IMR-90 (cell line): ENCODE results near the gene DEGS2. TPM values are rescaled to one million over a fixed set of nuclear protein-coding genes. Genes with fewer than 3 reads are reported as not detected.

Source experiments
- ATAC-seq: fragments of 200-7000 bp; cut with Tn5 transposase; 2 replicates; pipeline ENCODE4 v1.9.1; 2020; ENCODE audit warnings: low read depth, mild to moderate bottlenecking, moderate library complexity
- BruUV-seq: library from RNA; stranded (reverse); fragments of 400-500 nt; replicated peaks from 2 replicates; lab custom pipeline; 2021; lab: Mats Ljungman, UMichigan
- CTCF ChIA-PET: fragments of 300-600 bp; formaldehyde crosslinking; extraction: SDS; loops from one replicate; lab custom pipeline; 2021; ENCODE audit warnings: antibody characterized with exemption; lab: Yijun Ruan, JAX
- POLR2A ChIA-PET: fragments of 300-600 bp; sonication (Branson Sonifier 250); formaldehyde crosslinking; loops from one replicate; lab custom pipeline; 2022; ENCODE audit warnings: antibody characterized with exemption; ENCODE audit not compliant: unreplicated experiment; lab: Charles Lee
- DNase-seq: peaks from one replicate; pipeline ENCODE4 v3.0.0; 2013
- H2AFZ ChIP-seq: replicated peaks from 2 replicates; pipeline ENCODE3; 2013; ENCODE audit warnings: low read length, mild to moderate bottlenecking; ENCODE audit not compliant: poor library complexity
- H2AK5ac ChIP-seq: 2 replicates; pipeline ENCODE4 v1.6.1; 2013; ENCODE audit warnings: low read depth, low read length, inconsistent platforms
- H2AK9ac ChIP-seq: replicated peaks from 2 replicates; pipeline ENCODE3; 2013; ENCODE audit warnings: mild to moderate bottlenecking, low read depth, low read length, moderate library complexity; ENCODE audit not compliant: poor library complexity
- H2BK120ac ChIP-seq: 2 replicates; pipeline ENCODE4 v1.6.1; 2013; ENCODE audit warnings: low read depth, low read length, inconsistent platforms
- H2BK15ac ChIP-seq: 3 replicates; pipeline ENCODE4 v1.6.1; 2013; ENCODE audit warnings: low read depth, low read length, inconsistent platforms
- H2BK20ac ChIP-seq: 2 replicates; pipeline ENCODE4 v1.6.1; 2013; ENCODE audit warnings: low read depth, mild to moderate bottlenecking, inconsistent platforms, low read length, moderate library complexity
- H2BK5ac ChIP-seq: 2 replicates; pipeline ENCODE4 v1.6.1; 2013; ENCODE audit warnings: mild to moderate bottlenecking, low read depth, low read length, inconsistent platforms; ENCODE audit not compliant: poor library complexity, severe bottlenecking
- H3K14ac ChIP-seq: replicated peaks from 2 replicates; pipeline ENCODE4 v1.6.1; 2013; ENCODE audit warnings: low read depth, low read length, inconsistent platforms
- H3K18ac ChIP-seq: 2 replicates; pipeline ENCODE4 v1.6.1; 2013; ENCODE audit warnings: low read depth, low read length, control low read depth
- H3K23ac ChIP-seq: 2 replicates; pipeline ENCODE4 v1.6.1; 2013; ENCODE audit warnings: low read depth, low read length, inconsistent platforms
- H3K27ac ChIP-seq: 2 replicates; pipeline ENCODE4 v1.5.1; 2013; ENCODE audit warnings: mild to moderate bottlenecking, control low read depth, low read length; ENCODE audit not compliant: insufficient read depth
- H3K27me3 ChIP-seq: 2 replicates; pipeline ENCODE4 v1.6.1; 2013; ENCODE audit warnings: low read length; ENCODE audit not compliant: control insufficient read depth, insufficient read depth
- H3K36me3 ChIP-seq: 2 replicates; pipeline ENCODE4 v1.6.1; 2013; ENCODE audit warnings: low read length, mixed read lengths; ENCODE audit not compliant: control insufficient read depth, insufficient read depth
- H3K4ac ChIP-seq: 2 replicates; pipeline ENCODE4 v1.6.1; 2013; ENCODE audit warnings: low read depth, low read length, inconsistent platforms
- H3K4me1 ChIP-seq: 2 replicates; pipeline ENCODE4 v1.6.1; 2013; ENCODE audit warnings: low read length, mixed read lengths; ENCODE audit not compliant: control insufficient read depth, insufficient read depth
- H3K4me2 ChIP-seq: 2 replicates; pipeline ENCODE4 v1.6.1; 2013; ENCODE audit warnings: low read depth, mild to moderate bottlenecking, control low read depth, low read length, moderate library complexity
- H3K4me3 ChIP-seq: 2 replicates; pipeline ENCODE4 v1.5.1; 2013; ENCODE audit warnings: low read depth, mild to moderate bottlenecking, control low read depth, low read length, moderate library complexity; ENCODE audit not compliant: insufficient read depth
- H3K56ac ChIP-seq: 2 replicates; pipeline ENCODE4 v1.6.1; 2013; ENCODE audit warnings: low read length, inconsistent platforms; ENCODE audit not compliant: insufficient read depth; ENCODE audit errors: extremely low read depth
- H3K79me1 ChIP-seq, 2 experiments: 2 replicates each; pipeline ENCODE4 v1.6.1; 2013; ENCODE audit warnings: low read length in 2 of 2, inconsistent platforms in 1 of 2, low read depth in 1 of 2
- H3K9ac ChIP-seq: 2 replicates; pipeline ENCODE4 v1.6.1; 2013; ENCODE audit warnings: low read depth, low read length, control low read depth
- H3K9me1 ChIP-seq: 2 replicates; pipeline ENCODE4 v1.6.1; 2013; ENCODE audit warnings: low read length, inconsistent platforms; ENCODE audit not compliant: insufficient read depth
- H3K9me3 ChIP-seq: 2 replicates; pipeline ENCODE4 v1.6.1; 2013; ENCODE audit warnings: low read length; ENCODE audit not compliant: control insufficient read depth, insufficient read depth
- H4K20me1 ChIP-seq: 2 replicates; pipeline ENCODE4 v1.6.1; 2013; ENCODE audit warnings: low read length, inconsistent platforms; ENCODE audit not compliant: insufficient read depth
- H4K5ac ChIP-seq: 2 replicates; pipeline ENCODE4 v1.6.1; 2013; ENCODE audit warnings: mild to moderate bottlenecking, low read depth, low read length, control low read depth
- H4K8ac ChIP-seq, 2 experiments: 2 replicates each; pipeline ENCODE4 v1.6.1; 2013; ENCODE audit warnings: low read depth in 2 of 2, low read length in 2 of 2, control low read depth in 1 of 2, inconsistent platforms in 1 of 2
- H4K91ac ChIP-seq: 2 replicates; pipeline ENCODE4 v1.6.1; 2013; ENCODE audit warnings: low read depth, low read length, inconsistent platforms; ENCODE audit not compliant: insufficient read depth
- CHD1 ChIP-seq: IDR thresholded peaks from 2 replicates; pipeline ENCODE4 v1.6.1; 2012; ENCODE audit warnings: low read depth, low read length, improper control_type of control experiment
- FOS ChIP-seq: fragments of 150-350 bp; IDR thresholded peaks from 2 replicates; pipeline ENCODE4 v1.6.1; 2016; ENCODE audit warnings: low read depth, low read length
- MAFK ChIP-seq: IDR thresholded peaks from 2 replicates; pipeline ENCODE4 v1.6.1; 2012; ENCODE audit warnings: low read depth, low read length, improper control_type of control experiment
- MAZ ChIP-seq: IDR thresholded peaks from 2 replicates; pipeline ENCODE4 v1.6.1; 2012; ENCODE audit warnings: low read depth, mild to moderate bottlenecking, low read length, improper control_type of control experiment, moderate library complexity, borderline replicate concordance
- MXI1 ChIP-seq: IDR thresholded peaks from 2 replicates; pipeline ENCODE4 v1.6.1; 2012; ENCODE audit warnings: low read depth, mild to moderate bottlenecking, low read length, moderate library complexity, borderline replicate concordance
- NFE2L2 ChIP-seq: fragments of 150-350 bp; IDR thresholded peaks from 2 replicates; pipeline ENCODE4 v1.6.1; 2016; ENCODE audit warnings: low read depth, mild to moderate bottlenecking, low read length
- RAD21 ChIP-seq: IDR thresholded peaks from 2 replicates; pipeline ENCODE4 v1.6.1; 2012; ENCODE audit warnings: low read length, improper control_type of control experiment
- RFX5 ChIP-seq: IDR thresholded peaks from 2 replicates; pipeline ENCODE4 v1.8.0; 2012; ENCODE audit warnings: low read depth, mild to moderate bottlenecking, low read length, moderate library complexity
- SMC3 ChIP-seq: fragments of 150-350 bp; IDR thresholded peaks from 2 replicates; pipeline ENCODE4 v1.6.1; 2016; ENCODE audit warnings: low read depth, mild to moderate bottlenecking, antibody characterized with exemption, low read length, moderate library complexity
- WGBS, 2 experiments: methylation state at CpG; one replicate each; pipeline versions ENCODE4 v1.1.5 to v1.1.7; 2013; ENCODE audit warnings: missing lambda C conversion rate in 2 of 2; ENCODE audit not compliant: insufficient read length in 1 of 2; ENCODE audit errors: extremely low coverage in 2 of 2; 5-methylcytosine and 5-hydroxymethylcytosine counted together
- dilution Hi-C: fragments of 300-500 bp; cut with HindIII; formaldehyde crosslinking; loops from one replicate; pipeline ENCODE4 v1.14.3; 2018; ENCODE audit warnings: low sequenced_read_pairs; ENCODE audit not compliant: unreplicated experiment
- in situ Hi-C: fragments of 300-500 bp; cut with MboI; formaldehyde crosslinking; loops from 3 replicates; pipeline ENCODE4 v1.14.3; 2019; ENCODE audit warnings: low sequenced_read_pairs, inconsistent platforms, mixed read lengths
- intact Hi-C: fragments of 100-400 bp; cut with micrococcal nuclease; formaldehyde crosslinking; loops from 2 replicates; pipeline ENCODE4 v1.10.0; 2022
- polyA plus RNA-seq, 3 experiments: library from polyadenylated mRNA; depleted of rRNA; stranded (reverse); fragments of >200 nt; gene quantifications; 2 replicates each; pipeline ENCODE4 v1.2.3, GENCODE V29; 2012; ENCODE audit warnings: low replicate concordance in 1 of 3
- total RNA-seq: library from RNA; depleted of rRNA; stranded (reverse); fragments of >200 nt; gene quantifications from 2 replicates; pipeline ENCODE4 v1.2.3, GENCODE V29; 2012
- TF ChIP-seq, protein P1 (sequence below): fragments of 150-350 bp; IDR thresholded peaks from 2 replicates; pipeline ENCODE4 v1.6.1; 2017; ENCODE audit warnings: mild to moderate bottlenecking, antibody characterized with exemption, low read length, low read depth
- TF ChIP-seq, protein P2 (sequence below): fragments of 150-350 bp; IDR thresholded peaks from 2 replicates; pipeline ENCODE4 v1.6.1; 2016; ENCODE audit warnings: low read depth, mild to moderate bottlenecking, low read length, moderate library complexity, borderline replicate concordance

The DEGS2 gene
- total and polyA plus RNA-seq, 2 of the 4 experiments (the other 2 are of a cell fraction): not detected

DNA sequence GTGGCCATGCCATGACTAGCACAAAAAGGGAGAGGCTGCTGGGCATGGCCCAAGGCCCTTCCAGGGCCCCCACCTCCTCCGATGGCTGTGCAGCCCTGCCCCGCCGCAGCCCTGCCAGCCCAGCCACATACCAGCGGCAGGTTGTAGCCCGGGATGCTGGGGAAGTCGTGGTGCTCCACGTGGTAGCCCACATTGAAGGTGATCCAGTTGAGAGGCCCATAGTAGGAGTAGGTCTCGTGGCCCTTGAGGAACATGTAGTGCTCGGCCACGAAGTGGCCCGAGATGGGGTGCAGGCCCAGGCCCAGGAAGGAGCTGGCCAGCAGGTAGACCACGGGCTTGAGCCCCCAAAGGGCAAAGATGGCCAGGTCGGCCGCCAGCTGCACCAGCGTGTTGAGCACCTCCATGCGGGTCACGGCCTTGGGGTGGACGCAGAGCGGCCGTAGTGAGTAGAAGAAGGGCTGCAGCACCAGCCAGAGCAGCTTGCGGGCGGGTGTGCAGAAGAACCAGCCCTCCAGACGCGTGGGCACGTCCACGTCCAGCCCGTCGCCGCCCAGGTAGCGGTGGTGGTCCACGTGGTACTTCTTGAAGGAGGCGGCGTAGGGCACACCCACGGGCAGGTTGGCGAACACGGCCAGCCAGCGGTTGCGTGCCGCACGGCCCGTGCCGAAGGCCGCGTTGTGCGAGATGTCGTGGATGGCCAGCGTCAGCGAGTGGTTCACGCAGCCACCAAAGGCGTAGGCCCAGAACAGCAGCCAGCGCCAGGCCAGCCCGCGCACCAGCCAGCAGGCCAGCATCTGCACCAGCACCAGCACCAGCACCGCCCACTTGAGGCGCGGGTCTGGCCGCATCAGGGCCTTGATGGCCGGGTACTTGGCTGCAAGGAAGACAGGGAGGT, 10.4 kb downstream of the DEGS2 start:
- Histone ChIP-seq H4K8ac (no peak overlapping the region), H2BK15ac (no peak overlapping the region), H3K23ac (no peak overlapping the region), H4K20me1 (no peaks in the 10 kb centered on the region), H2AFZ (no peak overlapping the region), H3K4ac (no peak overlapping the region), H3K9me1 (no peaks in the 10 kb centered on the region), H3K79me1 (no peaks in the 10 kb centered on the region), H3K9me3 (no peaks in the 10 kb centered on the region; the same call in 1 of the 2 replicates), H3K9ac (no peak overlapping the region), H4K5ac (no peak overlapping the region), H3K56ac (no peak overlapping the region), H4K91ac (no peak overlapping the region), H3K4me2 (no peak overlapping the region), H3K14ac (no peak overlapping the region), H2BK120ac (no peak overlapping the region), H3K18ac (no peak overlapping the region), H3K4me3 (no peak overlapping the region), H2AK9ac (no peak overlapping the region), H2AK5ac (no peak overlapping the region), H3K4me1 (no peaks in the 10 kb centered on the region), H2BK5ac (no peak overlapping the region), H3K36me3 (no peaks in the 10 kb centered on the region), H3K27ac (no peak overlapping the region), H3K27me3 (no peaks in the 10 kb centered on the region; the same call in 1 of the 2 replicates), H2BK20ac (no peak overlapping the region)
- in situ Hi-C loops: no loop called here
- ATAC-seq (no peak), DNase-seq (no peak)
- TF ChIP-seq RFX5: no peak
- TF ChIP-seq MAZ: no peak
- TF ChIP-seq CHD1: no peak
- no peak for TF ChIP-seq FOS
- TF ChIP-seq, protein P1, sequence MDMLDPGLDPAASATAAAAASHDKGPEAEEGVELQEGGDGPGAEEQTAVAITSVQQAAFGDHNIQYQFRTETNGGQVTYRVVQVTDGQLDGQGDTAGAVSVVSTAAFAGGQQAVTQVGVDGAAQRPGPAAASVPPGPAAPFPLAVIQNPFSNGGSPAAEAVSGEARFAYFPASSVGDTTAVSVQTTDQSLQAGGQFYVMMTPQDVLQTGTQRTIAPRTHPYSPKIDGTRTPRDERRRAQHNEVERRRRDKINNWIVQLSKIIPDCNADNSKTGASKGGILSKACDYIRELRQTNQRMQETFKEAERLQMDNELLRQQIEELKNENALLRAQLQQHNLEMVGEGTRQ: no peak
- no peak for TF ChIP-seq MAFK
- TF ChIP-seq NFE2L2: no peak
- TF ChIP-seq MXI1: no peak
- TF ChIP-seq, protein P2, sequence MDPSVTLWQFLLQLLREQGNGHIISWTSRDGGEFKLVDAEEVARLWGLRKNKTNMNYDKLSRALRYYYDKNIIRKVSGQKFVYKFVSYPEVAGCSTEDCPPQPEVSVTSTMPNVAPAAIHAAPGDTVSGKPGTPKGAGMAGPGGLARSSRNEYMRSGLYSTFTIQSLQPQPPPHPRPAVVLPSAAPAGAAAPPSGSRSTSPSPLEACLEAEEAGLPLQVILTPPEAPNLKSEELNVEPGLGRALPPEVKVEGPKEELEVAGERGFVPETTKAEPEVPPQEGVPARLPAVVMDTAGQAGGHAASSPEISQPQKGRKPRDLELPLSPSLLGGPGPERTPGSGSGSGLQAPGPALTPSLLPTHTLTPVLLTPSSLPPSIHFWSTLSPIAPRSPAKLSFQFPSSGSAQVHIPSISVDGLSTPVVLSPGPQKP: no peak
- no peak for TF ChIP-seq RAD21
- no peak for TF ChIP-seq SMC3
- CTCF ChIA-PET: no interaction called here
- BruUV-seq: no TSS peak
- intact Hi-C loops: no loop called here
- WGBS, 2 experiments: 93% methylated on average over 41 of the region's 58 CpGs; no CpG with 5 or more reads in 1 of the 2 experiments
- POLR2A ChIA-PET: no interaction called here
- dilution Hi-C loops: no loop called here
